Osteoblast (primary cell): ENCODE data around the gene AGBL5. TPM values are rescaled to one million over a fixed set of nuclear protein-coding genes. Genes with fewer than 3 reads are reported as not detected.

Experiments used
- DNase-seq: peaks from one replicate; pipeline ENCODE4 v3.0.0; 2011; ENCODE audit warnings: low spot score, mixed read lengths; ENCODE audit not compliant: insufficient read length; ENCODE audit errors: missing footprints
- H2AFZ ChIP-seq: 2 replicates; pipeline ENCODE4 v1.6.0; 2011; ENCODE audit warnings: mild to moderate bottlenecking, low read length
- H3K27ac ChIP-seq: 2 replicates; pipeline ENCODE4 v1.5.1; 2011; ENCODE audit warnings: mild to moderate bottlenecking, low read depth, low read length, moderate library complexity
- H3K27me3 ChIP-seq: 2 replicates; pipeline ENCODE4 v1.6.0; 2012; ENCODE audit warnings: mild to moderate bottlenecking, control low read depth, inconsistent platforms, low read length, moderate library complexity; ENCODE audit not compliant: insufficient read depth
- H3K36me3 ChIP-seq: 2 replicates; pipeline ENCODE4 v1.5.1; 2011; ENCODE audit warnings: mild to moderate bottlenecking, low read length, control low read depth, moderate library complexity; ENCODE audit not compliant: insufficient read depth
- H3K4me1 ChIP-seq: 2 replicates; pipeline ENCODE4 v1.5.1; 2011; ENCODE audit warnings: mild to moderate bottlenecking, low read length, control low read depth, moderate library complexity; ENCODE audit not compliant: insufficient read depth
- H3K4me2 ChIP-seq: 2 replicates; pipeline ENCODE4 v1.6.0; 2011; ENCODE audit warnings: mild to moderate bottlenecking, low read length; ENCODE audit not compliant: insufficient read depth
- H3K4me3 ChIP-seq: fragments of 200-600 bp; sonication (generic); 3 replicates; pipeline ENCODE4 v1.5.1; 2012; ENCODE audit warnings: mild to moderate bottlenecking, low read length, inconsistent platforms; ENCODE audit not compliant: insufficient read depth
- H3K79me2 ChIP-seq: 2 replicates; pipeline ENCODE4 v1.6.0; 2012; ENCODE audit warnings: mild to moderate bottlenecking, low read length, control low read depth, inconsistent platforms; ENCODE audit not compliant: insufficient read depth
- H3K9me3 ChIP-seq: 2 replicates; pipeline ENCODE4 v1.5.1; 2011; ENCODE audit warnings: low read depth, low read length, control low read depth
- H4K20me1 ChIP-seq: 2 replicates; pipeline ENCODE4 v1.6.0; 2012; ENCODE audit warnings: mild to moderate bottlenecking, low read length, control low read depth; ENCODE audit not compliant: insufficient read depth
- CTCF ChIP-seq: IDR thresholded peaks from 2 replicates; pipeline ENCODE4 v1.5.1; 2011; ENCODE audit warnings: mild to moderate bottlenecking, low read depth, low read length, moderate library complexity; ENCODE audit errors: extremely low read depth
- total RNA-seq: library from RNA; depleted of rRNA; stranded (reverse); fragments of >200 nt; gene quantifications from 2 replicates; pipeline ENCODE4 v1.2.3, GENCODE V29; 2012

The AGBL5 gene
- total RNA-seq, 1 donor = 24.6 TPM

DNA sequence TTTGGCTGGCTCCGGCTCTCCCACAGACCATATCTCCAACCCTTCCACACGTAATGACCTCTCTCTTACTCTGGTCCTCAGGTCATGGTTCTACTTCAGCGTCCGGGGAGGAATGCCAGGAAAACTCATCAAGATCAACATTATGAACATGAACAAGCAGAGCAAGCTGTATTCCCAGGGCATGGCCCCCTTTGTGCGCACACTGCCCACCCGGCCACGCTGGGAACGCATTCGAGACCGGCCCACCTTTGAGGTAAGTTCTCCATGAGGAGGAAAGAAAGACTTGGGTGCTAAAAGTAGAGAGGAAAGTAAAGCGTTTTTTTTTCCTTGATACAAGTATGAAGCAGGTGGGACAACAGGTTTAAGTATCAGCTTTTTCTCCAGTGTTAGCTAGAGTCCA is 1.9 kb downstream of the AGBL5 start:
- H3K79me2 ChIP-seq = peaks cover 2% of the 10 kb centered on the region
- H3K36me3 ChIP-seq = peaks cover 39% of the 10 kb centered on the region
- no peak for TF ChIP-seq CTCF
- H3K4me3 ChIP-seq = no peak overlapping the region
- H3K27ac ChIP-seq = no peak overlapping the region
- no peaks in the 10 kb centered on the region for H3K9me3 ChIP-seq
- H4K20me1 ChIP-seq = peaks cover 3% of the 10 kb centered on the region
- H2AFZ ChIP-seq = no peak overlapping the region
- no peak overlapping the region for H3K4me2 ChIP-seq
- H3K4me1 ChIP-seq = peaks cover 12% of the 10 kb centered on the region
- DNase-seq = no peak
- no peaks in the 10 kb centered on the region for H3K27me3 ChIP-seq

DNA sequence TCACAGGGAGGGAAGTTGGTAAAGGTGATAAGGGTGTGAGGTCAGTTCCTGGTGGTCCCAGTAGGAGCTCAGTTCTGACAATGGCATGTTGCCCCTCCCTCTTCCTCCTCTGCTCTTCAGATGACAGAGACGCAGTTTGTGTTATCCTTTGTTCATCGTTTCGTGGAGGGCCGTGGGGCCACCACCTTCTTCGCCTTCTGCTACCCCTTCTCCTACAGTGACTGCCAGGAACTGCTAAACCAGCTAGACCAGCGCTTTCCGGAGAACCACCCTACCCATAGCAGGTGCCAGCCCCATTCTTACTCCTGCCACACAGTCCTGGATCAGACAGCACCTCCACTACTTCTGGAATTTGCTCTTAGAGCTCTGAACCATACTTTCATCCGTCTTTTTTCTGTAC is 2.3 kb downstream of the AGBL5 start:
- Histone ChIP-seq H3K79me2 (peaks cover 2% of the 10 kb centered on the region), H3K4me2 (no peak overlapping the region), H3K36me3 (peaks cover 39% of the 10 kb centered on the region), H3K4me1 (peaks cover 12% of the 10 kb centered on the region), H3K27me3 (no peaks in the 10 kb centered on the region), H3K9me3 (no peaks in the 10 kb centered on the region), H3K27ac (no peak overlapping the region), H2AFZ (no peak overlapping the region), H3K4me3 (no peak overlapping the region), H4K20me1 (peaks cover 3% of the 10 kb centered on the region)
- DNase-seq = no peak
- TF ChIP-seq CTCF = no peak

DNA sequence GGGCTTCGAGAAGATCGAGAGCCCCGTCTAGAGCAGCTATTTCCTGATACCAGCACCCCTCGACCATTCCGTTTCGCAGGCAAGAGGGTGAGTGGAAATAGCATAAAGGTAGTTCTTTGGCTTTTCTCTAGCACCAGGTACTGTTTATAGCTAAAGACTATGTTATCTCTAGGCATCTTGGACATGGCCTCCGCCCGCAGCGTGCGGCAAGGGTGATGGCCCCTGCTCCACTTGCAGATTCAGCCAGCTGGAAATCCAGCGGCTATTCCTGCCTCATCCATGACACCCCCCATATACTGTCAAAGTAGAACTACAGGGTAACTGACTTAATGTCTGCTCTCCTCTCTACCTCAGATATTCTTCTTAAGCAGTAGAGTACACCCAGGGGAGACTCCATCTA is 3.3 kb downstream of the AGBL5 start:
- Histone ChIP-seq H2AFZ (no peak overlapping the region), H3K9me3 (no peaks in the 10 kb centered on the region), H3K27me3 (no peaks in the 10 kb centered on the region), H3K79me2 (peaks cover 2% of the 10 kb centered on the region), H3K4me1 (peaks cover 8% of the 10 kb centered on the region), H3K27ac (no peak overlapping the region), H3K4me2 (no peak overlapping the region), H4K20me1 (peaks cover 5% of the 10 kb centered on the region), H3K4me3 (no peak overlapping the region), H3K36me3 (peaks cover 43% of the 10 kb centered on the region)
- TF ChIP-seq CTCF = no peak
- no peak for DNase-seq

DNA sequence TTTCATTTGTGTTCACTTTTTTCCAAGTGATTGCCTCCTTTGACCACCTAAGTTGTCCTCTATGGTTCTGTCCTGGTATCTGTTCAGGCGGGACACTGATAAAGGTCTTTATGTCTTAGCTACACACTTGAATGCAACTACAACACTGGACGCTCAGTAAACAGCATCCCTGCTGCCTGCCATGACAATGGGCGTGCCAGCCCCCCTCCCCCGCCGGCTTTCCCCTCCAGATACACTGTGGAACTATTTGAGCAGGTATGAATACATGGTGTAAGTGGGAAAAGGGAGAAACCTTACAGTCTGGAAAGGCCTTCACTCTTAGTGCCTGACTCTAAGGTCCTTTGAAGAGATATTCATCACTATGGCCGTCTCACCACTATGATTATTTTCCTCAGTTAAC is 5.7 kb downstream of the AGBL5 start:
- Histone ChIP-seq H3K36me3 (peaks cover 46% of the 10 kb centered on the region), H3K4me3 (no peak overlapping the region), H3K27ac (no peak overlapping the region), H3K4me2 (no peak overlapping the region), H3K79me2 (no peaks in the 10 kb centered on the region), H3K9me3 (no peaks in the 10 kb centered on the region), H3K4me1 (peaks cover 2% of the 10 kb centered on the region), H2AFZ (no peak overlapping the region), H3K27me3 (no peaks in the 10 kb centered on the region), H4K20me1 (peaks cover 3% of the 10 kb centered on the region)
- DNase-seq = no peak
- TF ChIP-seq CTCF = no peak
